Mammary epithelial cell (primary cell): ENCODE measurements around the gene NFKB1.

Experiments used
- EZH2 ChIP-seq: IDR thresholded peaks from 2 replicates; pipeline ENCODE4 v1.6.1; 2012; ENCODE audit warnings: low read length, inconsistent platforms, borderline replicate concordance
- TF ChIP-seq, protein P1 (sequence below), 2 donors: IDR thresholded peaks in 1 of 2; conservative IDR thresholded peaks in 1 of 2; 2 replicates each; pipeline ENCODE4 v1.5.1; 2011 to 2012; ENCODE audit warnings: inconsistent platforms in 2 of 2, low read length in 2 of 2, mild to moderate bottlenecking in 2 of 2, control low read depth in 1 of 2, low read depth in 1 of 2; ENCODE audit not compliant: insufficient read depth in 1 of 2; ENCODE audit errors: extremely low read depth in 1 of 2

DNA sequence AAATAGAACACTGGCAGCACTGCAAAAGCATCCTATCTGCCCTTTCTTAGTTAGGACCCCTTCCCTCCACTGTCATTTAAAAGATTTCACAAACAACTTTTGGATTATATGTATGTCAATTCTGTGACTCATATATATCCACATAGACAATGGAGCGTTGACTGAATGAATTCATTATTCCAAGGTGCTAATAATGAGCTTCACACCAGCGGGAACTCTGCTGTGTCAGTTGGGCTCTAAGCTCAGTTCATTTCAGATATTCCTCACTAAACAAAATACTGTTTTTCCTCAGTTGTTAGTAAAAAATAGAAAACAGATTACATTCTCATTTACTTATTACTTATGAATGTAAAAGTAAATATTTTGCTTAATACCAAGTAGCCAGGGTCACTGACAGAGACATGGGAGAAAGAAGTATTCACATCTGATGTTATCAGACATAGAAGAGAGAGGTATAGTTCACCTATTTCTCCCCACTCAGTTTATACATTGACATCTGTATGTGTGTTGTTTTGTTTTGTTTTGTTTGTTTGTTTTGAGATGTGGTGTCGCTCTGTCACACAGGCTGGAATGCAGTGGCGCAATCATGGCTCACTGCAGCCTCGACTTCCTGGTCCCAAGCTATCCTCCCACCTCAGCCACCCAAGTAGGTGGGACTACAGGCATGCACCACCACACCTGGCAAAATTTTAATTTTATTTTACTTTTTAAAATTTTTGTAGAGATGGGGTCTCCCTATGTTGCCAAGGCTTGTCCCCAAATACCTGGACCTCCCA is 10.9 kb downstream of the NFKB1 start:
- TF ChIP-seq, protein P1, sequence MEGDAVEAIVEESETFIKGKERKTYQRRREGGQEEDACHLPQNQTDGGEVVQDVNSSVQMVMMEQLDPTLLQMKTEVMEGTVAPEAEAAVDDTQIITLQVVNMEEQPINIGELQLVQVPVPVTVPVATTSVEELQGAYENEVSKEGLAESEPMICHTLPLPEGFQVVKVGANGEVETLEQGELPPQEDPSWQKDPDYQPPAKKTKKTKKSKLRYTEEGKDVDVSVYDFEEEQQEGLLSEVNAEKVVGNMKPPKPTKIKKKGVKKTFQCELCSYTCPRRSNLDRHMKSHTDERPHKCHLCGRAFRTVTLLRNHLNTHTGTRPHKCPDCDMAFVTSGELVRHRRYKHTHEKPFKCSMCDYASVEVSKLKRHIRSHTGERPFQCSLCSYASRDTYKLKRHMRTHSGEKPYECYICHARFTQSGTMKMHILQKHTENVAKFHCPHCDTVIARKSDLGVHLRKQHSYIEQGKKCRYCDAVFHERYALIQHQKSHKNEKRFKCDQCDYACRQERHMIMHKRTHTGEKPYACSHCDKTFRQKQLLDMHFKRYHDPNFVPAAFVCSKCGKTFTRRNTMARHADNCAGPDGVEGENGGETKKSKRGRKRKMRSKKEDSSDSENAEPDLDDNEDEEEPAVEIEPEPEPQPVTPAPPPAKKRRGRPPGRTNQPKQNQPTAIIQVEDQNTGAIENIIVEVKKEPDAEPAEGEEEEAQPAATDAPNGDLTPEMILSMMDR (conservative IDR thresholded peaks at IDR 0.05 in 1 of 2, IDR thresholded peaks at IDR 0.05 in 1 of 2; ENCODE audit: extremely low read depth in 1 of 2, insufficient read depth in 1 of 2, low read depth in 1 of 2, low read length in 2 of 2) = no peak
- TF ChIP-seq EZH2 = no peak
